Stimulated activated CD8-positive, alpha-beta memory T cell treated with anti-CD3 and anti-CD28 coated beads, Interleukin-15, amount 100 ng/mL, for 1 hour (primary cell): ENCODE results near the gene XRCC2.
"Not testable (repeated sequence)": the region's sequence is repeated elsewhere in the genome, so short reads cannot be mapped to it uniquely, and the experiment has no call there.

ENCODE experiments used
- DNase-seq: peaks from one replicate; pipeline ENCODE4 v3.0.0-alpha.2; 2020; ENCODE audit warnings: low read depth

Gene XRCC2

DNA sequence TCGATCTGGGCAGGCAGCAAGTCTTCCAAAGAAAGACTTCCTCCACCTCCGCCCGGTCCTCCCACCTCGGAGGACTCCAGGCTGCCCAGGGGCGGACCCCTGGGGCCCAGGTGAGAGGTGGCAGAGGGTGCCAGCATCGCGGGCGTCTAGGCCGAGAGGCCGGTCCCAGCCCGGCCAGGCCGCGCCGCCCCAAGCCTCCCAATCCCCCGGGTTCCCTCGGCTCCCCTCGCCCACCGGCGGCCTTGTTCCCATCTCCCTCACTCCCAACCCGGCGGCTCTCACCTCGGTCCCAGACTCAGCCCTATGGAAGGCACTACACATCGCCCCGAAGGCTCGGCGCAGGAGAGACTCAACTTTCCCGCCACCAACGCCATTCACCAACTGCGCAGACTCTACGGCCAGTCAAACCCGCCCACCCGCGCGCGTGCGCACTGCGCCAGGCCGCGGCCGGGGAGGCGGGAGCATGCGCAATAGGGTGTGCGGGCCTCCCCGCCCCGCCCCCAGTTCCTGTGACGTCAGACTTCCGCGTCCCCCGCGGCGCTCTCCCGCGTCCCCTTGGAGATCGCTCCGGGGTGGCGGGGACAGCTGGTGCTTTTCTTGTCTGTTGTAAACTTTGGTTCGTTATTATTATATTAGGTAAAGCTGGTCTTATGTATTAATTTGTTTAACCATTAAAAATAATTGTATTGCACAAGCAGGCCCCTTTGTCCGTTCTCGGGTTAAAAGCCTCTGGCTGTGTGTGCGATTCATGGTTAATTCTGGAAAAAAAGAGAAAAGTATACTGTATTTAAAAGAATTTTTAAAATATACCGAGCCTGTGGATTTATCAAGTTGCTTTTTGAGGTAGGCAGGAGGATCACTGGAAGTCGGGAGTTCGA lies at the start of gene XRCC2:
Gene XRCC2 (minus strand): TSS at position 383 of the 878 bp plus-strand sequence. CDS start 62 bp downstream, at position 321.
- peak; percentile 89 for DNase-seq

DNA sequence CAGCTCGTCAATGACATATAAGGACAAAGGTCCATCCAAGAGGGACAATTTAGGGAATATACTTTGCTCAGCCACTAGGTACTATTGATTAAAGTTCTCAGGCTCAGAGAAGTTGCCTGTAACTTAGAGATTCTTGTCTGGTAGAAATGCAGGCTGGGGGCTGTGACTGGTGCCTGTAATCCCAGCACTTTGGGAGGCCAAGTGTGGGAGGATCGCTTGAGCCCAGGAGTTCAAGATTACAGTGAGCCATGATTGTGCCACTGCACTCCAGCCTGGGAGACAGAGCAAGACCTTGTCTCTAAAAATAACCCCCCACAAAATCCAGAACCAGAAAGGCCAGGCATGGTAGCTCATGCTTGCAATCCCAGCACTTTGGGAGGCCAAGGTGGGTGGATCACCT lies 47.4 kb upstream of the XRCC2 start:
- no peak for DNase-seq

DNA sequence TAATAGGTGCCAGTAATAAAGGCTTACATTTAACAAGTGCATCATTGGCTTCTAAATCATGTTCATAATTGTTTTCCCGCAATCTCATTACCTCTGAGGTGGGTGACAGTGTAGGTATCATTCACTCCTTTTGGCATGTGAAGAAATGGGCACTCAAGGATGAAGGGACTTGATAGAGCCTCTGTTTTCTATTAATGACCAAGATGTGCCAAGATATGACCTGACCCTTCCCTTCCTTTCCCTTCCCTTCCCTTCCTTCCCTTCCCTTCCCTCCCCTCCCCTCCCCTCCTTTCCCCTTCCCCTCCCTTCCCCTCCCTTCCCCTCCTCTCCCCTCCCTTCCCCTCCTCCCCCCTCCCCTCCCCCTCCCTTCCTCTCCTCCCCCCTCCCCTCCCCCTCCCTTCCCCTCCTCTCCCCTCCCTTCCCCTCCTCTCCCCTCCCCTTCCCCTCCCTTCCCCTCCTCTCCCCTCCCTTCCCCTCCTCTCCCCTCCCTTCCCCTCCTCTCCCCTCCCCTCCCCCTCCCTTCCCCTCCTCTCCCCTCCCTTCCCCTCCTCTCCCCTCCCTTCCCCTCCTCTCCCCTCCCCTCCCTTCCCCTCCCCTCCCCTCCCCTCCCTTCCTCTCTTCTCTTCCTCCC lies 36.6 kb upstream of the XRCC2 start:
- DNase-seq, result not testable (repeated sequence)

DNA sequence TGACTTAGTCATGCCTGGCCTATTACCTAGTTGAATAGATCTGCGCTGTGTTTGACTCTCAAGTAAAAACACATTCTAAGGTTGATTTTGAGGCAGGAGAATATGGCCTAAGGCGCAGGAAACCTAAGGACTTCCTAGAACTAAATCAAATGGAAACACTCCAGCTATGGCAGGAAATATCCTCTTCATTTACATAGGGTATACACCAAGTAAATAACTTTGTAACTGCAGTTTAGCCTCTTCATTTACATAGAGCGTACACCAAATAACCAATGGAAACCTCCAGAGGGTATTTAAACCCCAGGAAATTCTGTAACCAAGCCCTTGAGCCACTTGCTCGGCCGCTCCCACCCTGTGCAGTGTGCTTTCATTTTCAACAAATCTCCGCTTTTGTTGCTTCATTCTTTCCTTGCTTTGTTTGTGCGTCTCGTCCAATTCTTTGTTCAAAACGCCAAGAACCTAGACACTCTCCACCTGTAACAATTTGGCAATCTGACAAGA lies 35.6 kb upstream of the XRCC2 start:
- DNase-seq, result no peak

DNA sequence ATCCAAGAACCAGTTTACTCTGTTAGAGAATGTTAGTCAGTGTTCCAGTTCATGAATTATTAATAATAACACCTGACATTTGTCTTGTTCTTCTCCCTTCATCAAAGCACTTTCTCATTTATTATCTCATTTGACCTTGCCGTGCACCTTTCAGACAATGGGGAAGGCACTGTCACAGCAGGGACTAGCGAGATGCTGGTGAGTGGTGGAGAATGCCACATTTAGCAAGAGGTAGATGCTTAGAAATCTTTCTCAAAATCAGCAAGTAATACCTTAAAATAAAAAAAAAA lies 34.2 kb upstream of the XRCC2 start:
- DNase-seq, result no peak

DNA sequence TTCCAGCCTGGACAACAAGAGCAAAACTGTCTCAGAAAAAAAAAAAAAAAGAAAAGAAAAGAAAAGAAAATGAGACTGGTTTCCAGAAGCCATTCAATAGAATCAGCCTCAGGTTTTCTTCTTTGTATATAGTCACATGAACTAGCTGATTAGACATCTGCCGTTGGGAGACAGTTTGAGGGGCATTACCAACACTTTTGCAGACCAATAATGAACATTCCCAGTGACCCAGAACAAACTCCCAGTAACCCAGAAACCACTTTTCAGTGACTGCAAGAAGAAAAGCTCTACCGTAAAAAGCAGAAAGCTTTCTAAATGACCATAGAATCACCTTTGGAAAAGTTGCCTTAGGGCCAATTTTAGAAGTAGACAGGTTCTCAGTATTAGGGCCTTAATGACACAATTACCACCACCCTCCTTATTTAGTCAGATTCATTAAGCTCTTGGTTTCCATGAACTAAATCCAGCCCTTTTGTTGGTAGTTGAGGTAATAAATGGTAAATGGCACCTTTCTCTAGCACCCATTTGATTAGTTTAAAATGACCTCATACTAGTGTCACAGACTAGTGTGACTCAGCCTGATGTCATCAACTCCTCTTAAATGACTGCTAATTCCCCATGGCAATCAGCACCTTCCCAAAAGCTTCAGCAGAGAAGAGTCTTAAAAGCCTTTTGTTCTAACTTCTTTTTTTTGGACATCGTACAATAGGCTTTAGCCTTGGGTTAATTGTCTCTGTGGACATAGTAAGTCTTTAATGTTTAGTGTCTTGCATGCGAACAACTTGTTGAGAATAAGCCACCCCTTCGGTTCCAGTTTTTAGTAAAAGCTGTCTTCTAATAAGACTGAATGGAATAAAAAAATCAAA lies 33.6 kb upstream of the XRCC2 start:
- DNase-seq, result no peak

DNA sequence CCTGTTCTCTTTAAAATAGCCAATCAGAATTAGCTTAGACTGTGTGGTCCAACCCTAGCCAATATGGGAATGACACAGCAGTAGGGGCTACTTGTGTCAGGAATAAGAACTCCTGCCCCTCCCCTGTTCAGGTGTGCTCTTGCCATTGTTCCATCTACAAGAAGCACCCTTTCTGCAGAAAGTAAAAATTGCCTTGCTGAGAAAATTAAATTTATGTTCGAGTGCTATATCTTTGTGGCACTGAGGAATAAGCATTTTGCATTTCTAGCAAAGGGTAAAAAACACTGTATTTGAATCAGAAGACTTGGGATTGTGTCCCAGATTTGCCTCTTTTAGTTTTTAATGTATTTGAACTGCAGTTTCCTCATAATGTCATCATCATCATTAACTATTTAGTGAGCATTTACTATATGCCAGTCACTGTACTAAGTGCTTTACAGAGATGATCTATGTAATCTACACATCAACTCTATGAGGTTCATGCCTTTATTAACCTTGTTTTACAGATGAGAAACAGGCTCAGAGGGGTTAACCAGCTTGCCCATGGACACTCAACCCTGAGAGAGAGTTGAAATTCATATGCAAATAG lies 28.9 kb upstream of the XRCC2 start:
- no peak for DNase-seq

DNA sequence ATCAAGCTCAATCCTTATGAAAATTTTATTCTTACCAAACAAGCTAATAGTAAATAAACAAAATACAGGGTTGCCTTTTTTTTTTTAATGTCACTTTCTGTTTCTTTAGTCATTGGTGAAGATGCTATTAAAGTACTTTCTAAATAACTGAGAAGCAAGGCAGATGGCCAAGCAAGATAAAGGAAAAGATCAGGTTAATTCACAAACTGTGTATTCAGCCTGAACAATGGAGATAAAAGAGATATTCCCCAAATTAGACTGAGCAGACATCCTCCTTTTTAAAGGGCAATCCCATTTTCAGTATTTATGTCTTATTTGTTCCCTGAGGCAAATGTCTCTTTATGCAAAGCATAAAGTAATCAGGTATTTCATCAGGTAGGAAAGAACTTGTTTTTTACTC lies 23.1 kb upstream of the XRCC2 start:
- DNase-seq, result no peak

DNA sequence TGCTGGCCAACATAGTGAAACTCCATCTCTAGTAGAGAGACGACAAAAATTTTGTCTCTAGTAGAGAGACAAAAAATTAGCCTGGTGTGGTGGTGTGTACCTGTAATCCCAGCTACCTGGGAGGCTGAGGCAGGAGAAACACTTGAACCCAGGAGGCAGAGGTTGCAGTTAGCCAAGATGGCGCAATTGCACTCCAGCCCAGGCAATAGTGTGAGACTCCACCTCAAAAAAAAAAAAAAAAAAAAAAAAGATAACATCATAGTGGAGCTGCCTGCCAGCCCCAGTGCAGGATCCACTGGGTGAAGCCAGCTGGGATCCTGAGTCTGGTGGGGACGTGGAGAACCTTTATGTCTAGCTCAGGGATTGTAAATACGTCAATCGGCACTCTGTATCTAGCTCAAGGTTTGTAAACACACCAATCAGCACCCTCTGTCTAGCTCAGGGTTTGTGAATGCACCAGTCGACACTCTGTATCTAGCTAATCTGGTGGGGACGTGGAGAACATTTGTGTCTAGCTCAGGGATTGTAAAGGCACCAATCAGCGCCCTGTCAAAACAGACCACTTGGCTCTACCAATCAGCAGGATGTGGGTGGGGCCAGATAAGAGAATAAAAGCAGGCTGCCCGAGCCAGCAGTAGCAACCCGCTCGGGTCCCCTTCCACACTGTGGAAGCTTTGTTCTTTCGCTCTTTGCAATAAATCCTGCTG lies 21.5 kb upstream of the XRCC2 start:
- not testable (repeated sequence) for DNase-seq

DNA sequence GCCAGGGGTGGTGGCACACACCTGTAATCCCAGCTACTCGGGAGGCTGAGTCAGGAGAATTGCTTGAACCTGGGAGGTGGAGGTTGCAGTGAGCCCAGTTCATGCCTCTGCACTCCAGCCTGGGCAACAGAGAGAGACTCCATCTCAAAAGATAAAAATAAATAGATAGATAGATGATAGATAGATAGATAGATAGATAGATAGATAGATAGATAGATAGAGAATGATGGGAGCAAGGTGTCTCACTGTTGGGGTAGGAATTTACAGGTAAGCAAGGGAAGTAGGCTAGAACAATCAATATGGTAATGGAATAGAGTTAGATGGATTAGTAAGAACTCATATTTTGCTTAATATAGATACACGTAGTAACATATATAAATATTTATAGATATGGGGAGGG lies 16.3 kb upstream of the XRCC2 start:
- not testable (repeated sequence) for DNase-seq

DNA sequence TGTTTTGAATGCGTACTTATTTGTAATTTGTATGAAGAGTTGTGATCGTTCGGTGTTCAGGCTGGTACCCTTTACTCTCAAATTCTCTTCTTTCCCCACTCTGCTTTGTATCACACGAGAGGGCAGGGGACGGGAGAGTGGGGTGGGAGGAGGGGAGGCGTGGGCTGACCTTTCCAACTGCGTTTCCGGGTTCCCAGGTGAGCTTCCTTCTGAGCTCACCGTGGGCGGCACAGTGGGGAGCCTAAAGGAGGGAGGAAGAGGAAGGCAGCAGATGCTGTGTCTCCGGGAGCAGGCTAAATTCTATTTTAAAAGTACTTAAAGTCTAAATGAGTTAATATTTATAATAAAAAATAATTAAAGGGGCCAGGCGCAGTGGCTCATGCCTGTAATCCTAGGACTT lies 7.4 kb upstream of the XRCC2 start:
- DNase-seq, result no peak

DNA sequence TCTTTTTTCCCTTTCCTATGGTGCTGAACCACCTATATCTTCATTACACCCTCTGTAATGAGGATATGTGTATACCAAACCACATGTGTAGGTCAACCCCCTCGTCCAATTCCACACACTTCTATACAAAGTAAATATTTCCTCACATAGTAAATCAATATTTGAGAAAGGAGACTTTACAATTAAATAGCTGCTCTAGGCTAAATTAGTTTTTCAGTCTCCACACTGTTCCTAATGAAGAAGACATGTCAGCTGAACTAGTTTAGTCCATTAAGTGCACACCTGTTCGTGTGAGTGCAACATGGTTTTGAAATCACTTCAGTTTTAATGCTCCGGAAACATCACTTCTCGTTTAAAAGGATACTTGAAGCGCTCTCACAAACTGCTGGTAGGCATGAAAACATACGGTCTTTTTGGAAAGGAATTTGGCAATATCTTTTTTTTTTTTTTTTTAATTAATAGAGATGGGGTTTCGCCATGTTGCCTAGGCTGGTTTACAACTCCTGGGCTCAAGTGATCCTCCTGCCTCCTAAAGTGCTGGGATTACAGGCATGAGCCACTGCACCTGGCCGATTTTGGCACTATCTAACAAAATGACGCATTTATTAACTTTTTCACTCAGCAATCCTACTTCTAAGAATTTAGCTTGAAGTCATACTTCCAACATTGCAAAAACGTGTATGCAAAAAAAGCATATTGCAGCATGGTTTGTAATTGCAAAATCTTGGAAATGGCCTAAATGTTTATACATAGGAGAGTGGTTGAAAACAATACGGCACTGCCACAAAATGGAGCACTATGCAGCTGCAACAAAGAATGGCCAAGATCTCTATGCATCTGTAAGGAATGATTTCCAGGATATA lies 2.1 kb upstream of the XRCC2 start:
- DNase-seq, result no peak

DNA sequence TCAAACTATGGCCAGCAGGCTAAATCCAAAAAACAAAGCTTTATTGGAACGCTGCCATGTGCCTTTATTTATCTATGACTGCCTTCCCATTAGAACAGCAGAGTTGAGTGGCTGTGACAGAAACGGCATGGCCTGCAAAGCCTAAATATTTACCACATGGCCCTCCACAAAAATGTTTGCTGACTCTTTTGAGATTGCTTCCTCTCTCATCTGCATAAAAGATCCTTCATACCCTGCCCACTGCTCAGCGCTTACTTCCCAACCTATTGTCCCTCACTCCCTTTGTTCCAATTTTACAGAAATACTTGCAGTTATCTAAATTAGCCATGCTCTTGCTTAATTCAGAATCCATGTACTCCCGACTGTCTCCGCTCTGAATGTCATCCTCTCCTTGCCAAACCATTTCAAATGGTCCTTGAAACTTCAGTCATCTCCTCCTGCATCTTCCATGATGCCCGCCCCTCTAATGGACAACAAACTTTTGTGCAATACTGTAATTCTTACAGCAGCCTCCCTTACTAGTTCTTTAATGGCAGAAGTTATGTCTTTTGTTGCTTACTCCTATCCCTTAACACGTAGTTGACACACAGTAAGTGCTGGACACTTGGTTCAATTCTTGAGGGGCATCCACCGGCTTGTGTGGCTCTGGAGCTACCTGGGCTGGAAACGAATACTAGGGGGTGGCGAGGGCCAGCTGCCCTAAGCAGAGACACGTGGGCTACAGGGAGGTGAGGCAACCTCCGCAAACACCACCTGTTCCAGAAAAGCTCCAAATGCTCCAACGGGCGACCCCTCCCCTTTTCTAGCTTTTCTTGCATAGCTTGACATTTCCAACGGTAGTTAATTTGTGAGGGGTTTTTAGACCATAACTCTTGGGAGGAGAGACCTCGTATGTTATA lies 832 bp downstream of the XRCC2 start:
- DNase-seq, result no peak

DNA sequence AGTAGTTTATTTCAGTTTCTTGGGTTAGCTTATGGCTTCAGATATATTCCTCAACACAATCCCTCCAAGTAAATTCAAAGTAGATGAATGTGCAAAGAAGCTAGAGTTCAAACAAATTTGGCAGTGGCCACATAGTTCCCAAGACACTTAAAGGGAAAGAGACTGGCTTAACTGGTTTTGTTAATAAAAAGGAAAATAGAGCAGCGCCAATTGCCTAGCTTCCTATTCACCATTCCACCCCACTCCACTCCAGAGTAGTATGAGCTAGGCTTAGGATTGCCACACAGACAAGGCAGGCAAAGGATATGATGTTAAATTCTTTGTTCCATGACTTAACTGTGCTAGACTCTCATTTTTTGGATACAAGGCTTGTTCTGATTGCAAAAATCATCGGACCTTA lies 2.0 kb downstream of the XRCC2 start:
- no peak for DNase-seq

DNA sequence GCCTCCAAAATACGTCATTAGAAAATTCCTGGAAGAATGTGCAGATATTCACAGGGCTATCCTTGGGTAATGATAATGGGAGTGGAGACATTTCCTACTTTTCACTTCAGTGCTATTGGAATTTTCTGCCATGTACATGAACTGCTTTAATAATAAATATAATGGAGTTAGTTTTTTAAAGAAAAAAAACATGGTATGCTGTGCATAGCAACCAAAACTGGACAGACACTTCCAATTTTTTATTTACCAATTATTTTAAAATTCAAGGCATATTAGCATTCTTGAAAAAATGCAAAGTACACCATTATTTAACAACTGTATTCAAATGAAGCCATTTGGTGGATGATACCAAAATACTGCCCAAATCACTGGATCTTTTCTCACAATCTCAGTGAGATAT lies 3.3 kb downstream of the XRCC2 start:
- no peak for DNase-seq

DNA sequence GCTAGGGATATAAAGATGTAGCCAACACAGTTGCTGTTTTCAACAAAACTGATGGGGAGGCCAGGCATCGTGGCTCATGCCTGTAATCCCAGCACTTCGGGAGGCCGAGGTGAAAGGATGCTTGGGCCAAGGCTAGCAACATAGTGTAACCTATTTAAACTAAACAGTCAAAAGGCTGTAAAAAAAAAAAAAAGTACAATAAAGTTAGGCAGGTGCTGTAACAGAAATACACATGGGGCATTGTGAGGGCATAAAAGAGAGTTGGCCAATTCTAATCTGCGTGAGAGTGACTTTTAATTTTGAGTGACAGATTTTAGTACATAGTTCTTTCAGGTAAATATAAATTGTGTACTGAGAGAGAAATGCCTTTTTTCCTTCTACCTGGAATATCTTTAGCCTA lies 6.2 kb downstream of the XRCC2 start:
- DNase-seq, result no peak

DNA sequence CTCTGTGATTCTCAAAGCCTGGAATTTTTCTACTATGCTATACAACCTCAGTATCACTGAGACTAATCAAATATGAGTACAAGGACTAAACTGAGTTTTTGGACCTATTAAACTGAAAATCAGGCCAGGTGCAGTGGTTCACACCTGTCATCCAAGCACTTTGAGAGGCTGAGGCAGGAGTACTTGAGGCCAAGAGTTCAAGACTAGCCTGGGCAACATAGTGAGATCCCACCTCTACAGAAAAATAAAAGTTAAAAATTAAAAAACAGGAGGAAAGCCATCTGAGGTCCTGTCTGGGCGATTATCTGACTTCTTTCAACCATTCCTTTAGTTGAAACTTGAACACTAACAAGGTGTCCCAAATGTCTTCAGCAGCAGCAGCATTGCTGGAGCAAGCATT lies 7.0 kb downstream of the XRCC2 start:
- DNase-seq, result no peak

DNA sequence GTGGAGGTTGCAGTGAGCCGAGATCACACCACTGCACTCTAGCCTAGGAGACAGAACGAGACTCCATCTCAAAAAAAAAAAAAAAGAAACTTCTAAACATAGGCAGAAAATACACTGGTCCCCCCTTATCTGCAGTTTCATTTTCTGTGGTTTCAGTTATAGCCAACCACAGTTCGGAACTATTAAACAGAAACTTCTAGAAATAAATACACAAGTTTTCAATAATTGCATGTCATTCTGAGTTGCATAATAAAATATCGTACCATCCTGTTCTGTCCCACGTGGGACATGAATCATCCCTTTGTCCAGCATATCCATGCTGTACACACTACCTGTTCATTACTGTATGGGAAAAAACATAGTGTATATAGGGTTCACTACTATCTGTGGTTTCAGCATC lies 8.0 kb downstream of the XRCC2 start:
- no peak for DNase-seq

DNA sequence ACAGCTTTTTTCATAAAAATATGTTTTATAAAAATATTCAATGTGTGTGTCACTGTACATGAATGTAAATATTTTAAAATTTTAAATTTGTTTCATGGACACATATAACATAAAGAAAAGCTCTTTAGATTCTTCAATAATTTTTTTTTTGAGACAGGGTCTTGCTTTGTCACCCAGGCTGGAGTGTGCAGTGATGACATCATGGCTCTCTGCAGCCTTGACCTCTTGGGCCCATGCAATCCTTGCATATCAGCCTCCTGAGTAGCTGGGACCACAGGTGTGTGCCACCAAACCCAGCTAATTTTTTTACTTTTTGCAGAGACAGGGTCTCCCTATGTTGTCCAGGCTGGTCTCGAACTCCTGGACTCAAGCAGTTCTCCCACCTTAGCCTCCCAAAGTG lies 9.9 kb downstream of the XRCC2 start:
- DNase-seq, result no peak

DNA sequence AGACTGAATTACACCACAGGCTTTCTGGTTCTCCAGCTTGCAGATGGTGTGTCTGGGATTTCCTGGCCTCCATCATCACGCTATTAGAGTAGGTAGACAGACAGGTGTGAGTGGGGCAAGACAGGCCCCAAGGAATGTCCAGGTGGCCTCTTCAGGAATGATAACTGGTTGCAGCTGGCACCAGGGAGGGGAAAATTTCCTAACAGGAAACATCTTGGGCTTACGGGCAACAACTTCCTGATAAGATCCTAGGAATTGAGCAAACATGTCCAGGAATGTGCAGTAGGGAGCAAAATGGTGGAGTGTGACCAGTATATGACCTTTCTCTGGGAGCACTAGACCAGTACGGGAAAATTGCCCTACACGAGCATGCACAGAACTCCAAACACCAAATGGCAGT lies 11.3 kb downstream of the XRCC2 start:
- no peak for DNase-seq
